ENCODE data around the gene MIA3.
A peak's percentile ranks its signal among the peaks of the same experiment; 100 is the strongest.
"Not testable (repeated sequence)": the region's sequence is repeated elsewhere in the genome, so short reads cannot be mapped to it uniquely, and the experiment has no call there.

Gene MIA3

GRCh38 chr1:222618001-222618879, at the start of gene MIA3:
MIA3 (plus strand) TSS chr1:222618097; CDS start chr1:222618111, 14 bp downstream.
- DNase-seq: peak; percentile 88

DNA sequence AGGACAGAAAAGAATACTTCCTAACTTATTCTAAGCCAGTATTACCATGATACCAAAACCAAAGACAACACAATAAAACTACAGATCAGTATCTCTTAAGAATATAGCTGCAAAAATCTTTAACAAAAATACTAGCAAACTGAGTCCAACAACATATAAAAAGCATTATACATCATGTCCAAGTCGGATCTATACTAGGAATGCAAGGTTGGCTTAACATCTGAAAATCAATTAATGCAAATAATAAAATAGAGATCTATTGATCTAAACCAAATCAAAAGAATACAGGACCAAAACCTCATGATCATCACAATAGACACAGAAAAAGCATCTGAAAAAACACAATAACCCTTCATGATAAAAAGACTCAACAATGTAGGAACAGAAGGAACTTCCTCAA, 47.1 kb upstream of the MIA3 start:
- DNase-seq: no peak

DNA sequence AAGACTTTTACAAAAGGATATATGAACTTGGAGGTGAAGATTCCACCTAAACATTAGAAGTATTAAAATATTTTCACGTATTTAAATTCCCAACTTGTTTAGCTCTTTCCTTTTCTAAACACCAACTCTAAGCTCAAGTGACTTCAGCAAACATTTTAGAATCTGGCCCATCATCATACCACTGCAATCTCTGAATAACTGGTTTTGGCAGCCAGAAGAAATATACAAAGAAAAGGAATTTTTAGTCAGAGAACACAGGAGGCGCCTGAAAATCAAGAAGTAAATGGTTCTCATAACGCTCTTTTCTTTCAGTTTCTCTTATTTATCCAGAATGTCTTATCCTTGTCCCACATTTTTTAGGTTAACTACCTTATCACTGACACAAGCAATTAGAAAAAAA, 38.6 kb upstream of the MIA3 start:
- no peak for DNase-seq

- DNase-seq: no peak
These were observed 35.7 kb upstream of the MIA3 start for GRCh38 chr1:222582099-222582774.

- no peak for DNase-seq
These were observed 34.8 kb upstream of the MIA3 start for GRCh38 chr1:222583079-222583478.

DNA sequence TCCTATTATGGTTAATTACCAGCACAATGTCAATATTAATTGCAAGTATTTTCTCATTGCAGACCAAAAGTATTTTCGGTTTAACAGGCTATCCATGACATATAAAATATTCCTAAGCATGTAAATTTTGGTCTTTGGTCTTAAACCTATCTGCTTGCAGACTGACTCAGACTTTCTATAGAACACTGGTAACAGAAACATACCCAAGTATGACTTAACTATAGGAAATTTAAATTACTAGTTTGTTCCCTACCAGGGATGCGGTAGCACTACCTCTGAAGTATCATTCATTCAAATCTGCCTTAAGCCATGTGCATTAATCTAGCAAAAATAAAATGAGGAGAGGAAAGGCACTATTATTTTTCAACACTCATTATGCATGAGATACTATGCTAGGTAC, 31.1 kb upstream of the MIA3 start:
- DNase-seq: no peak

DNA sequence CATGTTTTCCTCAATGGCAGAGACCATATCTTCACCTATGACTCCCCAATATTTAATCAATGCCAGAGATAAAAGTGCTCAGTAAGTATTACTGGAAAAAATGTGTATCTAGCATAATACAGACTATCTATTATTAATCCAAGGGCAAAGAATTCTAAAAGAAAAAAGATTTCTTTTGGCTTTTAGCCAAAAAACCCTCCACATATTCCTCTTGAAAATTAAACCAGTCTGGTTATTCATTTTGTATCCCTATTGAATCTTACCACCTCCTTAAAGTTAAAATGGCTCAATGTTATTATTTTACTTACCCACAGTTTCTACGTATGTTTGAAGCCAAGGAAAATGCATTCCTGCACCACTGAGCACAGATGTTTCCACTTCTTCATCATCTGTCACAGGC, 29.8 kb upstream of the MIA3 start:
- no peak for DNase-seq

- peak; percentile 80 for DNase-seq
These were observed 28.2 kb upstream of the MIA3 start, which contains the start of gene TAF1A for GRCh38 chr1:222589462-222590302. TAF1A (minus strand) TSS chr1:222589933.

DNA sequence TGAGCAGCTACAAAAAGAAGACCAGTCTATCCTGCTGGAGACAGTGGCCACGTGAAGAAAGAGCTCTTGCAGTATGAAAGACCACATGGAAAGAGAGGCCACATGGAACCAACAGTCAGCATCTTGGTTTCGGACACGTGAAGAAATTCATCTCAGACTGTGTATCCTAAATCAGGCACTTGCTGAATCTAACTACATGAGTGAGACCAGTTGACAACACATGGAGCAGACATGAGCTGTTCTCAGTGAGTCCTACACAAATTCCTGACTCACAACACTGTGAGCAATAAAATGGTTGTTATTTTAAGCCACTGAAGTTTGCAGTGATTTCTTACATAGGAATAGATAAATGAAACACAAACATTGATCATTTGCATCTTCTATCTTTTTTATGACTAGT, 25.7 kb upstream of the MIA3 start:
- no peak for DNase-seq

GRCh38 chr1:222594789-222595188, 23.1 kb upstream of the MIA3 start:
- DNase-seq: no peak

GRCh38 chr1:222596696-222597095, 21.2 kb upstream of the MIA3 start:
- DNase-seq: no peak

DNA sequence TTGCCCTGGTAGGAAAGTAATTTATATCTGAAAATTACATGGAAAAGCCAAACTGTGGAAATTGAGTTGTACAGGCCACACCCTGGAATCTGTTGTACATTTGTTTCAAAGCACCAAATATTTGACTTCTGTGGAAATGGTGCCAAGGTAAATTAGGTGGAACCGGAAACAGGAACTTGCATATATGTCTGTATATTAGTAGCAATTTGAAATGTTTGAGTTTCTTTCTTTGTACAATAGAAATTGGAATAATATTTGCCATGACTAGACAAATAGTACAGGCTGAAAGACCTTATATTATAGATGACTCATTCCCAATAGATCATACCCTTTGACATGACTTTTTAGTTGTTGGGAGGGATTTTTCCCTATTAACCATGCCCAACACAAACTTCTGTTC, 17.6 kb upstream of the MIA3 start:
- DNase-seq: peak; percentile 46

DNA sequence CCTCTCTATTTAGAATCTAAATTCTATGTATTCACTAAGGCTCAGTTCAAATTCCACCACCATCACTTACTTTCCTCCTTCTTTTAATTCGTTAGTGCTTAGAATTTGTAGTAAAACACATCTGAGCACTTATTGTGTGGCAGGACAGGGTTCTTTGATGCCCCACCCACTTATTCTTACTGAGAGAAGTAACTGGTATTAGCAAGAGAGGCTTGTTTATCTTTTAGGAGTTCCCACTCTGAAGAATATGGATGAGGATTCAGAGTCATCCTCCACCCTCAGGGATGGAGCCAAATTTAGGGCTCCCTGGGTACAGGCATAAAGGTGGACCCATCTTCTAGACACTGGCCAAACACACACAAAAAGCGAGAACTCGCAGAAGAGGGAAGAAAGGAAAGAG, 16.6 kb upstream of the MIA3 start:
- no peak for DNase-seq

DNA sequence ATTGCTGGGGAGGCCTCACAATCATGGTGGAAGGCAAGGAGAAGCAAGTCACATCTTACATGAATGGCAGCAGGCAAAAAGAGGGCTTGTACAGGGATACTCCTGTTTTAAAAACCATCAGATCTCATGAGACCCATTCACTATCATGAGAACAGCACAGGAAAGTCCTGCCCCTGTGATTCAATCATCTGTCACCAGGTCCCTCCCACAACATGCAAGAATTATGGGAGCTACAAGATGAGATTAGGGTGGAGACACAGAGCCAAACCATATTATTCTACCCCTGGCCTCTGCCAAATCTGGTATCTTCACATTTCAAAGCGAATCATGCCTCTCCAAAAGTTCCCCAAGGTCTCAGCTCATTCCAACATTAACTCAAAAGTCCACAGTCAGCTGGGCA, 11.1 kb upstream of the MIA3 start:
- DNase-seq: no peak

- not testable (repeated sequence) for DNase-seq
These were observed 8.8 kb upstream of the MIA3 start for GRCh38 chr1:222609111-222609510.

- no peak for DNase-seq
These were observed 7.2 kb upstream of the MIA3 start for GRCh38 chr1:222610728-222611127.

DNA sequence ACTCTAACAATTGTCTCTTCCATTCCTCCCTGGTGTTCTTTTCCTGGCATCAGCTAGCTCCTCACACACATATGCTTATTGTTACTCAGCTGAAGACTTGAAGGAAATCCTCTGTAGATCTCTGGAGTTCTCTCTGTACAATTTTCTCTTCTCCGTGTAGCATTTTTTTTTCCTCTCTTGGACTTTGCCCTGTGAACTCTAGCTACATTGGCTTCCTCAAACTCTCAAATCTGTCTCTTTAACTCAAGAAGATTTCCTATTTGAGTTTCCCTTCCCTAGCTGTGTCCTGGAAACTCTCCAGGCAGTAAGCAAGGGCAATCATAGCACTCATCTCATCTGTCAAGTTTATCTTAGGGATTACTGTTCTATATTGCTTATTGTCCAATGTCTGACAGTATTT, 4.3 kb upstream of the MIA3 start:
- no peak for DNase-seq

- no peak for DNase-seq
These were observed 1.4 kb upstream of the MIA3 start for GRCh38 chr1:222616525-222616924.

- DNase-seq: peak; percentile 98
These were observed 438 bp upstream of the MIA3 start for GRCh38 chr1:222617367-222617951.

DNA sequence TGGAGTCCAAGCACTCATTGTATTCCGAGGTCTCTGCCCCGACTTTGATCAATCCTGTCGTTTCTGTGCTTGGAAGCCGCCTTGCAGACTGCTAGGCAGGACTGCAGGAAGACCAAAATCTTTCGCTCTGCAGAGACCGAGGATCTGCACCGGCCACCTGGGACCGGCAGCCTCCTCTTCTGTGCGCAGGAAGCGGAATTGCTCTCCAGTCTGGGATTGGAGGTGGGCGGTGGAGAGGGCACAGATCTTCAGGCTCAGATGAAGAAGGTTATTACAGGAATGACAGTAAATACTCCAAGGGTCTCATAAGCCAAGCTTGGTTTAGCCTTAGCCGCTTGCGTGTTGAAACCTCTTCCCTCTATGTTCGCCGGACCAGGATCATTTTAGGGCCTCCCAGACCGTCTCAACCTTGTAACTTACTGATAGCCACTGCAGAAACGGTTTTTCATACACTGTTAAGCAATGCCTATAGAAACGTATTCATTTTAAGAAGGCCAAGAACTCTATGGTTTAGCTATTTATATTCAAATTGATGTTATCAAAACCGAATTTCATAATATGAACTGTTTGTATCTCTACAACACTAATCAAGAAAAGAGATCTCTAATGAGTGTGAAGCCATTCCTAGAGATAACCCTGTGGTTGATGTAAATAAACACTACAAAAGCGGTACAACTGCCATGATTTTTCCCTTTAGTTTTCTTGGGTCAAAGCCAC, 1.1 kb downstream of the MIA3 start:
- no peak for DNase-seq

GRCh38 chr1:222620566-222620965, 2.7 kb downstream of the MIA3 start:
- DNase-seq: no peak

DNA sequence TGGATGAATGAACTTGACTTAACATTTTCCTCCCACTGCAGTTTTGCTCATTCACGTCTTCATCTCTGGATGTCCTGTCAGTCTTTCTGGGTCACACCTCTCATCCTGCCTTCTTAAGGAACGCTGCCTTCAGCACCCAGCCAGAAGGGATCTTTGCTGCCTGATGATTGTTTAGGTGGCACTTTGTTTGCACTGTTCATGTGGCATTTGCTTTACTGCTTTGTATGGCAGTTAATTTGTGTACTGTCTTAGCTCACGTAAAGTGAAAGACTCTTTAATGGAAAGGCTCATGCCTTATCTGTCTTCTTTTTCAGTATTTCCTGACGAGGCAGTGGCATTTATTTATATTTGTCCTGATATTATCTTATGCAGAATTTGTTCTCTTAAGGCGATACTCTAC, 4.9 kb downstream of the MIA3 start:
- DNase-seq: no peak

All from COR-L47 (cell line).